Right ventricle myocardium inferior (tissue), 1 donor: ENCODE measurements around the gene LRRIQ1. TPM values are rescaled to one million over a fixed set of nuclear protein-coding genes. Genes with fewer than 3 reads are reported as not detected.
"Not testable (repeated sequence)": the region's sequence is repeated elsewhere in the genome, so short reads cannot be mapped to it uniquely, and the experiment has no call there.

ENCODE experiments used
- ATAC-seq: fragments of 200-7000 bp; cut with Tn5 transposase; one replicate; pipeline ENCODE4 v1.9.1; 2020; ENCODE audit warnings: mild to moderate bottlenecking, moderate library complexity
- DNase-seq: peaks from one replicate; pipeline ENCODE4 v3.0.0; 2021; ENCODE audit errors: missing footprints
- intact Hi-C: fragments of 100-400 bp; cut with DNase I; formaldehyde crosslinking; loops from one replicate; pipeline ENCODE4 v1.11.0; 2022
- long read RNA-seq: library from polyadenylated mRNA; unstranded; transcript quantifications from one replicate; pipeline ENCODE4 v2.0.0, GENCODE V29; 2021
- total RNA-seq: library from RNA; stranded (reverse); fragmentation: NEBNext Ultra II Directional; extraction: Animal tissue kit (Norgen Biotek cat#: 25700); gene quantifications from one replicate; pipeline ENCODE4 v1.2.1, GENCODE V29; 2021
- donor health status: DM: no; HTN: yes; CAD: no; lungs with severe emphysema.

Gene LRRIQ1
- 0.08 TPM for total RNA-seq
- long read RNA-seq = 0 reads

GRCh38 chr12:85036234-85036707 is at the start of gene LRRIQ1, which contains the start of gene TSPAN19:
Gene LRRIQ1, plus strand, starts transcription at chr12:85036351. Its CDS starts 1,826 bp downstream, at chr12:85038177.
Gene TSPAN19, minus strand, starts transcription at chr12:85036277. Its CDS starts 6,331 bp downstream, at chr12:85029946.
- intact Hi-C loops = no loop called here
- ATAC-seq (peak; percentile 83), DNase-seq (peak; percentile 56)

GRCh38 chr12:84986586-84986985 is 49.6 kb upstream of the LRRIQ1 start:
- DNase-seq (no peak), ATAC-seq (no peak)
- intact Hi-C loops = no loop called here

- intact Hi-C loops = no loop called here
- DNase-seq (no peak), ATAC-seq (no peak)
Measured at GRCh38 chr12:84994426-84994825, 41.7 kb upstream of the LRRIQ1 start.

- intact Hi-C loops = no loop called here
- DNase-seq (no peak), ATAC-seq (no peak)
Measured at GRCh38 chr12:84995641-84996040, 40.5 kb upstream of the LRRIQ1 start.

- DNase-seq (no peak), ATAC-seq (no peak)
- intact Hi-C loops = no loop called here
Measured at GRCh38 chr12:84996759-84997158, 39.4 kb upstream of the LRRIQ1 start.

GRCh38 chr12:84998341-84998740 is 37.8 kb upstream of the LRRIQ1 start:
- no peak for ATAC-seq
- intact Hi-C loops = no loop called here
- DNase-seq = no peak

- intact Hi-C loops = no loop called here
- ATAC-seq (no peak), DNase-seq (no peak)
Measured at GRCh38 chr12:85000729-85001128, 35.4 kb upstream of the LRRIQ1 start.

- intact Hi-C loops = no loop called here
- DNase-seq = no peak
- ATAC-seq = no peak
Measured at GRCh38 chr12:85002778-85003296, 33.3 kb upstream of the LRRIQ1 start.

- no peak for DNase-seq
- no peak for ATAC-seq
- intact Hi-C loops = no loop called here
Measured at GRCh38 chr12:85004204-85004603, 31.9 kb upstream of the LRRIQ1 start.

- intact Hi-C loops, DNase-seq, ATAC-seq: not testable (repeated sequence)
Measured at GRCh38 chr12:85005047-85005446, 31.1 kb upstream of the LRRIQ1 start.

GRCh38 chr12:85005615-85006014 is 30.5 kb upstream of the LRRIQ1 start:
- intact Hi-C loops = no loop called here
- ATAC-seq = no peak
- DNase-seq = no peak

- no peak for DNase-seq
- ATAC-seq = no peak
- intact Hi-C loops = no loop called here
Measured at GRCh38 chr12:85006206-85006605, 29.9 kb upstream of the LRRIQ1 start.

GRCh38 chr12:85007836-85008235 is 28.3 kb upstream of the LRRIQ1 start:
- intact Hi-C loops = no loop called here
- DNase-seq = no peak
- ATAC-seq = no peak

- intact Hi-C loops = no loop called here
- DNase-seq (no peak), ATAC-seq (no peak)
Measured at GRCh38 chr12:85016413-85016812, 19.7 kb upstream of the LRRIQ1 start.

GRCh38 chr12:85017133-85017532 is 19.0 kb upstream of the LRRIQ1 start:
- ATAC-seq (no peak), DNase-seq (no peak)
- intact Hi-C loops = no loop called here

- ATAC-seq (no peak), DNase-seq (no peak)
- intact Hi-C loops = no loop called here
Measured at GRCh38 chr12:85017618-85018017, 18.5 kb upstream of the LRRIQ1 start.

- no peak for DNase-seq
- ATAC-seq = no peak
- intact Hi-C loops = no loop called here
Measured at GRCh38 chr12:85018098-85018497, 18.1 kb upstream of the LRRIQ1 start.

GRCh38 chr12:85029456-85029855 is 6.7 kb upstream of the LRRIQ1 start:
- intact Hi-C loops = no loop called here
- DNase-seq = no peak
- ATAC-seq = no peak

- intact Hi-C loops = no loop called here
- DNase-seq (no peak), ATAC-seq (no peak)
Measured at GRCh38 chr12:85036733-85037132, 582 bp downstream of the LRRIQ1 start.

GRCh38 chr12:85041395-85041794 is 5.2 kb downstream of the LRRIQ1 start:
- ATAC-seq = no peak
- DNase-seq = no peak
- intact Hi-C loops = no loop called here

GRCh38 chr12:85043829-85044228 is 7.7 kb downstream of the LRRIQ1 start:
- no peak for ATAC-seq

More at GRCh38 chr12:85043829-85044228, 7.7 kb downstream of the LRRIQ1 start:
- DNase-seq = no peak
- intact Hi-C loops = no loop called here
